Ectodermal cell (in vitro differentiated cells): Measurements from ENCODE around the gene BRSK2.

Experiments used
- H3K27ac ChIP-seq: 2 replicates; pipeline ENCODE4 v1.7.0; 2013; ENCODE audit warnings: mild to moderate bottlenecking, low read depth, low read length; ENCODE audit not compliant: insufficient read depth, poor library complexity, severe bottlenecking
- H3K27me3 ChIP-seq: 2 replicates; pipeline ENCODE4 v1.7.0; 2013; ENCODE audit warnings: mild to moderate bottlenecking, low read length; ENCODE audit not compliant: insufficient read depth, control insufficient read depth, poor library complexity, severe bottlenecking
- H3K36me3 ChIP-seq: one replicate; pipeline ENCODE4 v1.7.0; 2013; ENCODE audit warnings: low read length; ENCODE audit not compliant: control insufficient read depth, insufficient read depth
- H3K4me1 ChIP-seq: one replicate; pipeline ENCODE4 v1.7.0; 2013; ENCODE audit warnings: low read length; ENCODE audit not compliant: control insufficient read depth, insufficient read depth
- H3K4me3 ChIP-seq: 2 replicates; pipeline ENCODE4 v1.7.0; 2013; ENCODE audit warnings: low read depth, low read length, control low read depth; ENCODE audit not compliant: insufficient read depth
- H3K9me3 ChIP-seq: 2 replicates; pipeline ENCODE4 v1.7.0; 2013; ENCODE audit warnings: mild to moderate bottlenecking, low read length, moderate library complexity; ENCODE audit not compliant: control insufficient read depth
- WGBS, 2 experiments: methylation state at CpG; one replicate each; pipeline ENCODE4 v1.1.7; 2013; ENCODE audit warnings: missing lambda C conversion rate in 2 of 2; 5-methylcytosine and 5-hydroxymethylcytosine counted together

BRSK2 gene

DNA sequence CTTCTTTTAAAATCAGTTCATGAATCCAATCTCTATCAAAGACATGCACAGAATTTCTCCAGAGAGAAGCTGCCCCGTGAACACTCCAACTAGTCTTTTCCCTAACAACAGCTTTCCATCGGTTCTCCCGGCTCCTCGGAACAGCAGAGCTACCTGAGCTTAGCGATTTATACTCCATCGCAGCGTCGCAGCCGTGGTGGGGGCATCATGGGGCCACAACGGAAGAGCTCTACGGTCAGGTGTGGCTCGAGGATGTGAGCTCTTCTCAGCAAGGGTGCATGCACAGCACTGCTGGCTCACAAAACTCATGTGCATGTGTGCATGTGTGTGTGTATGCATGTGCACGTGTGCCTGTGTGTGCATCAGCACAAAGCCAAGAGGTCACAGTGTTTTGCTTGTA, 108.5 kb downstream of the BRSK2 start:
- no peaks in the 10 kb centered on the region for H3K27me3 ChIP-seq
- WGBS, 2 experiments = 97% methylated on average over 13 of the region's 13 CpGs

DNA sequence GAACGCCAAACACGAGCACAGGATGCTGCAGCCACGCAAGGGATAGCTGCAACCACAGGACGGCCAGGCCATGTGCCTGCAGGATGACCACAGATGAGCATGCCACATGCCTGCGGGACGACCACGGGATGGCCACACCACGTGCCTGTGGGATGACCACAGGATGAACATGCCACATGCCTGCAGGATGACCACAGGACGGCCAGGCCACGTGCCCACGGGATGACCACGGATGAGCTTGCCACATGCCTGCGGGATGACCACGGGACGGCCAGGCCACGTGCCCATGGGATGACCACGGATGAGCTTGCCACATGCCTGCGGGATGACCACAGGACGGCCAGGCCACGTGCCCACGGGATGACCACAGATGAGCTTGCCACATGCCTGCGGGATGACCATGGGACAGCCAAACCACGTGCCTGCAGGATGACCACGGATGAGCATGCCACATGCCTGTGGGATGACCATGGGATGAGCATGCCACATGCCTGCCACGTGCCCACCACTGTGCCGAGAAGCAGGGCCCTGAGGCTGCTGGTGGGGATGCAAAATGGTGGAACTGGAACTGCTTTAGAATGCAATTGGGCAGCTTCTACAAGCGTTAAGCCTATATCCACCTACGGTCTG, 109.6 kb downstream of the BRSK2 start:
- Histone ChIP-seq H3K27ac (no peak overlapping the region), H3K4me3 (no peak overlapping the region), H3K4me1 (no peaks in the 10 kb centered on the region), H3K36me3 (no peaks in the 10 kb centered on the region), H3K27me3 (no peaks in the 10 kb centered on the region), H3K9me3 (no peaks in the 10 kb centered on the region)
- 96 to 97% methylated on average over 28 of the region's 28 CpGs for WGBS, 2 experiments

More for the DNA sequence above, 108.5 kb downstream of the BRSK2 start:
- Histone ChIP-seq H3K4me1 (no peaks in the 10 kb centered on the region), H3K36me3 (no peaks in the 10 kb centered on the region), H3K27ac (no peak overlapping the region), H3K9me3 (no peaks in the 10 kb centered on the region), H3K4me3 (no peak overlapping the region)

DNA sequence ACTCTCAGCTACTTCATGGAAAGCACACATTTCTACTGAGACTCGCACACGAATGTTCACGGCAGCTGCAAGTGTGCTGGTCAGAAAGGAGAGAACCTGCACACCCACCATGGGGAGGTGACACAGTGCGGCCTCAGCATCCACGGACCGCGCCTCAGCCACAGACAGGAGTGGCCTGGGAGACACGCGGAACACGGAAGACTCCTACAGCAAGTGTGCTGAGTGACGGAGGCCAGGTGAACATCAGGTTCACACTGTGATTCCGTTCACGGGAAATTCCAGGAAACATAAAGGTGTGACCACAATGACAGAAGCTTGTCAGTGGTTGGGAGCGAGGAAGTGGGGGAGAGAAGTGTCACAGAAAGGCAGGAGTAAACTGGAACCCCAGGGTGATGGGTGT, 110.2 kb downstream of the BRSK2 start:
- Histone ChIP-seq H3K4me1 (no peaks in the 10 kb centered on the region), H3K36me3 (no peaks in the 10 kb centered on the region), H3K27me3 (no peaks in the 10 kb centered on the region), H3K9me3 (no peaks in the 10 kb centered on the region), H3K4me3 (no peak overlapping the region), H3K27ac (no peak overlapping the region)
- 81 to 84% methylated on average over 14 of the region's 14 CpGs for WGBS, 2 experiments

DNA sequence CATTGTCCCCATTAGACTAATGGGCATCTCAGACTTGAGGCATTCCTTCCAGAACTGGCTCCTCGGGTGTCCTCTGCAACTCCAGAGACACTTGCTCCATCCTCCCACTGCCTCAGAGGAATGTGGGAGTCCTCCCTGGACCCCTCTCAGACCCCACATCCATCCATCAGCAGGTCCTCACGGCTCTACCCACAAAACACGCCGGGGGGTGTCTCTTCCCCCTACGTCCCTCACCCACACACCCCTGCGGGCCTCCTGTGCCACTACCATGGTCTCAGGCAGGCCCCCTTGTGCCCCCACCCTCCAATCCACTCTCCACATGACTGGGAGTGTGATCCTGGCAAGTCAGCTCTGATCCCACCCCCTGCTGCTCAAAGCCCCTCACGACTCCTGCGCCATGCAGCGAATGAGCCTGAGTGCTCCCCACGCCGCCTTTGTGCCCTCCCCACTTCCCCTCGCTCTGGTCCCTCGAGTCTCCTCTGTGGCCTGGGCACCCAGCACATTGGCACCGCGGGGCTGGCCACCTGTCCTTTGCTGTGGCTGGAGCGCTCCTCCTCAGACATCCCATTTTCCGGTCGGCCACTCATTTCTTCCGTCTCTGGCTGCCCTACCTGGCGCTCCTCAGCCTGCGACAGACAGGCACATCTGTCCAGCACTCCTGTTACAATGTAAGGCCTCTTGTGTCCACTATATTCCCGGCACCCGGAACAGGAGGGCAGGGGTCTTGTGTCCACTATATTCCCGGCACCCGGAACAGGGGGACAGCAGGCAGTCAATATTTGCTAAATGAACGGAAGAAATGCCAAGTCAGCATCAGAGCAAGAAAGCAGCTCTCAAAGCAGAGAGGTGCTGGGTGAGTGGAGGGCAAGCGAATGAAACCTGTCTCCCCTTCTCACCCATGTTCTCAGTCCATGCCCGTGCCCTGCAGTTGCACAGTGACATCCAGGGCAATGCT, 111.0 kb downstream of the BRSK2 start:
- no peak overlapping the region for H3K27ac ChIP-seq
- 91 to 93% methylated on average over 28 of the region's 28 CpGs for WGBS, 2 experiments

DNA sequence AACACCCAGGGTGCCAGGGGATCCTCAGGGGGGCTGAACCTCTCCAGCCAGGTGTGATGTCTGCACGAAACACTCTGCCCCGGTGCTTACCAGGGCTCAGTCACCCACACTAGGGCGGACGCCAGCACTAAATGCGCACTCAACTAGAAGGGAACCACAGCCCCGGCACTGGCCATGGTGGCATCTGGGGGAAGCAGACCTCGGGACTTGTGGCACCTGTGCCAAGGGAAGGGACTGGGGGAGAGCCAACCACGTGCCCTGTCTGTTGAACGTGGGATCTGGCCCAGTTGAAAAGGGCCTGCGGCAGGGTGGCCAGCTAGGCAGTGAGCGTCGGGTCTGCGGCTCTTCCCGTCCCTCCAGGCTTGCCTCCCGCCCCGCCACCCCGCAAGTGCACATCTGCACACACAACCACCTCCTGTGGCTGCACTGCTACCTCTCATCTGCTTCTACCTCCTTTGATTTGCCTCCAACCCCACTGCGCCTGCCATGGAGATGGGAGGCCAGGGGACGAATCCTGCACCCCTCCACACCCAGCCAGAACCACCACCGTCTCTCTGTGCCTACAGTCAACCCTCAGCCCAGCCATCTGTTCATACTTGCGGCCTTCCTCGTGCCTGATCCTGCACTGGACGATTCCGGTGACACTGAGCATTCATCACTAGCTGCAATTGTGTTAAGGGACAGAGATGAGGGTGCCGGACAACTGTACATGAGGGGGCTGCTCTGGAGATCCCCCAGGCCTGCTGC, 111.9 kb downstream of the BRSK2 start:
- Histone ChIP-seq H3K4me3 (no peak overlapping the region), H3K27me3 (no peaks in the 10 kb centered on the region), H3K36me3 (no peaks in the 10 kb centered on the region), H3K9me3 (no peaks in the 10 kb centered on the region), H3K27ac (no peak overlapping the region), H3K4me1 (no peaks in the 10 kb centered on the region)
- WGBS, 2 experiments = 91 to 92% methylated on average over 25 of the region's 25 CpGs

More for the DNA sequence above, 111.0 kb downstream of the BRSK2 start:
- Histone ChIP-seq H3K27me3 (no peaks in the 10 kb centered on the region), H3K4me1 (no peaks in the 10 kb centered on the region), H3K36me3 (no peaks in the 10 kb centered on the region), H3K9me3 (no peaks in the 10 kb centered on the region), H3K4me3 (no peak overlapping the region)

DNA sequence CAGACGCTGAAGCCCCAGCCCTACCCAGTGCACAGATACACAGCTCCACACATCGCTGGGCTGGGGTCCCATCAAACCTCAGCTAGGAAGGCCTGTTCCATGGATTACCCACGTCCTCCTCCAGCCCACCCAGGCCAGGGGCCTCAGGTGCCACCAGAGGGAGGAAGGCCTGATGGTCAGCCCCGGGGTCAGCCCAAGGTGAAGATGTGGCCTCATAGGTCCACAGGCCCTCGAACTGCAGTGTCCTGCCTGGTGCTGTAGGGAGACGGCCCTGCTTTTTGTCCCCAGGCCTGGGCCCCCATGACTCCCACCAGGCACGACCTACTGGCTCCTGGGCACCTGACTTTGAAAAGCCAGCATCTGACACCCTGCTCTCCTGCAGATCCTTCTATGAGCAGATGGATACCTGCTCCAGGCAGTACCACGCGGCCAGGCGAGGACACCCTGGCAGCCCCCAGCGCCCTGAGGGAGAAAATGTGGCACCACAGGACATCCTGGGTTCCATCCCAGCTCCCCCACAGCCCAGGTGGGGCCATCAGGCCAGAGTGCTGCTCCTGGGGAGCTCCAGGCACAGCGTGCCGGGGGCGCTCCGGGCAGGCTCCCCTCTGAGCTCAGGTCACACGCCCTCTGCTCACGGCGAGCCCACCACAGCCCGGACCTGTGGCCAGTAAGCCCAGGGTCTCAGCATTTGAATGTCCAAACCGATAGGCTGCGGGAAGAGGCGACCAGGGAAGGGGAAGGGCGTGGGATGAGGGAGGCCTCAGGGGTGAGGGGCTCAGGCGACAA, 112.6 kb downstream of the BRSK2 start:
- Histone ChIP-seq H3K27me3 (no peaks in the 10 kb centered on the region), H3K4me3 (no peak overlapping the region), H3K4me1 (peaks cover 2% of the 10 kb centered on the region), H3K27ac (no peak overlapping the region), H3K36me3 (no peaks in the 10 kb centered on the region), H3K9me3 (no peaks in the 10 kb centered on the region)
- 83 to 86% methylated on average over 24 of the region's 24 CpGs for WGBS, 2 experiments

DNA sequence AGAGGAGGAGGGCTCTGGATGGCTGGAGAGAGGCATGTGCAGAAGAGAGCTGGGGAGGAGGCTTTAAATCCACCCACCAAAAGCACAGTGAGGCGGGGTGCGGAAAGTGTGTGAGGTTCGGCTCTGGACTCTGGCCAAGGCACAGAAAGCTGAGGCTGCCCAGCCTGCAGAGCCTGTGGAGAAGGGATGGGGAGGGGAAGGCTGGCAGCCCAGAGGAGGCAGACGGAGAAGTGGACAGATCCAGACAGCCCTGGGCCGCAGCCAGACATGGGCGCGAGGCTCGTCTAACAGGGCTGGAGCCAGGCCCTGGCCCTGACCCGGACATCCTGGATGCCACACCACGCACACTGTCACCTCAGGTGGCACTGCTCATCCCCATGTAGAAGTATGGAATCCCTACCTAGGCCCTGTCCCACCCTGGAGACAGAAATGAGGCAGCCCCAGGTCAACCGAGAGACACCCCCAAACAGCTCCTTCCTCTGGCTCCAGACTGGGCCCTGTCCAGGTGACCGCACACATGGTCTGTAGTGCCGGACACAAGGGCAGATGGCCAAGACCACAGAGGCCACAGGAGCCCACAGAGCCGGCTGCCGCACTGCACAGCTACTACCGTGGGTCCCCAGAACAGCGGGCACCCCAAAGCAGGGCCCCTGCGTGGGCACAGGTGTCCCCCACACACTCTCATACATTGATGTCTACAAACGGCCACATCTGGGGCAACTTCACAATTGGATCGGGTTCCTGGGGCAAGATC, 113.4 kb downstream of the BRSK2 start:
- Histone ChIP-seq H3K4me3 (no peak overlapping the region), H3K27me3 (no peaks in the 10 kb centered on the region), H3K27ac (no peak overlapping the region), H3K36me3 (no peaks in the 10 kb centered on the region), H3K4me1 (peaks cover 9% of the 10 kb centered on the region), H3K9me3 (no peaks in the 10 kb centered on the region)
- 88 to 89% methylated on average over 20 of the region's 20 CpGs for WGBS, 2 experiments

DNA sequence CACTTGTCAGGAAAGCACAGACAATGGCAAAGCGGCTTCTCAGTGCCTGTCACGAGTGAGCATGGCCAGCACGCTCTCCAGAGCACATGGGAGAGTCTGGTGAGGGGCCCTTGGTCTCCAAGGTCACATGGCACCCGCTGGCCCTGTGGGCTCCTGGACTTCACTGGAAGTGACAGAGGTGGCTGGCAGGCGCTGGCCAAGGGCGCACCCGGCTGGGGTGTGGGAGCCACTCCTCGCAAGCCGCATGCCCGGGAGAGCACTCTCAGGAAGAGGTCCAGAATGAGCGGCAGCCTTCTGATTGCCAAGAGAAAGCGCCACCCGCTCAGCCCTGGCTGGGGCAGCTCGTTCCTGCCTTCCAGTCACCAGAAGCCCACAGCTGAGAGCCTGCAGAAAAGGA, 114.0 kb downstream of the BRSK2 start:
- no peak overlapping the region for H3K27ac ChIP-seq
- H3K9me3 ChIP-seq = no peaks in the 10 kb centered on the region
- H3K36me3 ChIP-seq = no peaks in the 10 kb centered on the region
- H3K4me3 ChIP-seq = no peak overlapping the region
- WGBS, 2 experiments = 94% methylated on average over 14 of the region's 14 CpGs
- peaks cover 9% of the 10 kb centered on the region for H3K4me1 ChIP-seq
- H3K27me3 ChIP-seq = no peaks in the 10 kb centered on the region

DNA sequence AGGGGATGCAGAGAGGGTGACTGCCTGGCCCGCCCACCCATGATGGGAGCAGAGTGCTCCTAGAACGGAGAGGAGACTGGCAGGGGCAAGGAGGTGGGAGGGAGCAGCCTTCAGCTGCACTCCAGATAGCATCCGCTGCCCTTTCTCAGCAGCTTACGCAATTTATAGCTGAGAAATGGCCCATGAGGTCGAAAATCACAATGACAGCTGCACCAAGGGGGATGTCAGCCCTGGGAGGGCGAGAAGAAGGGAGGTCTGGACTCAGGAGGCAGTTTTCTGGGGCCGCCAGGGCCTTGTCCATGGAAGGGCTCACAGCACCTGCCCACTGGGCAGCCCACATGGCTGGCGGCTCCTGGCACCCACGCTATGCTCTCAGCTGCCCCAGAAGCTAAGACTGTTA, 114.4 kb downstream of the BRSK2 start:
- 91 to 92% methylated on average over 9 of the region's 9 CpGs for WGBS, 2 experiments
- no peak overlapping the region for H3K27ac ChIP-seq

More for the DNA sequence above, 114.4 kb downstream of the BRSK2 start:
- no peaks in the 10 kb centered on the region for H3K27me3 ChIP-seq
- H3K9me3 ChIP-seq = no peaks in the 10 kb centered on the region
- peaks cover 9% of the 10 kb centered on the region for H3K4me1 ChIP-seq
- H3K4me3 ChIP-seq = no peak overlapping the region
- H3K36me3 ChIP-seq = no peaks in the 10 kb centered on the region
